IMR-90 (cell line): ENCODE measurements around the gene PCSK2.

ENCODE experiments used
- BHLHE40 ChIP-seq: fragments of 150-350 bp; IDR thresholded peaks from 2 replicates; pipeline ENCODE4 v1.6.1; 2016; ENCODE audit warnings: mild to moderate bottlenecking, low read depth, low read length
- CEBPB ChIP-seq: IDR thresholded peaks from 2 replicates; pipeline ENCODE4 v1.6.1; 2012; ENCODE audit warnings: low read depth, low read length, improper control_type of control experiment
- ELK1 ChIP-seq: fragments of 150-350 bp; IDR thresholded peaks from 2 replicates; pipeline ENCODE4 v1.6.1; 2016; ENCODE audit warnings: low read depth, mild to moderate bottlenecking, low read length, moderate library complexity, borderline replicate concordance
- FOS ChIP-seq: fragments of 150-350 bp; IDR thresholded peaks from 2 replicates; pipeline ENCODE4 v1.6.1; 2016; ENCODE audit warnings: low read depth, low read length
- MAFK ChIP-seq: IDR thresholded peaks from 2 replicates; pipeline ENCODE4 v1.6.1; 2012; ENCODE audit warnings: low read depth, low read length, improper control_type of control experiment
- MAZ ChIP-seq: IDR thresholded peaks from 2 replicates; pipeline ENCODE4 v1.6.1; 2012; ENCODE audit warnings: low read depth, mild to moderate bottlenecking, low read length, improper control_type of control experiment, moderate library complexity, borderline replicate concordance
- MXI1 ChIP-seq: IDR thresholded peaks from 2 replicates; pipeline ENCODE4 v1.6.1; 2012; ENCODE audit warnings: low read depth, mild to moderate bottlenecking, low read length, moderate library complexity, borderline replicate concordance
- POLR2A ChIP-seq: IDR thresholded peaks from 2 replicates; pipeline ENCODE4 v1.6.1; 2012; ENCODE audit warnings: mild to moderate bottlenecking, low read depth, low read length
- RAD21 ChIP-seq: IDR thresholded peaks from 2 replicates; pipeline ENCODE4 v1.6.1; 2012; ENCODE audit warnings: low read length, improper control_type of control experiment
- RCOR1 ChIP-seq: IDR thresholded peaks from 2 replicates; pipeline ENCODE4 v1.6.1; 2012; ENCODE audit warnings: mild to moderate bottlenecking, low read length, improper control_type of control experiment; ENCODE audit not compliant: insufficient replicate concordance
- RFX5 ChIP-seq: IDR thresholded peaks from 2 replicates; pipeline ENCODE4 v1.8.0; 2012; ENCODE audit warnings: low read depth, mild to moderate bottlenecking, low read length, moderate library complexity
- SMC3 ChIP-seq: fragments of 150-350 bp; IDR thresholded peaks from 2 replicates; pipeline ENCODE4 v1.6.1; 2016; ENCODE audit warnings: low read depth, mild to moderate bottlenecking, antibody characterized with exemption, low read length, moderate library complexity
- USF2 ChIP-seq: fragments of 150-350 bp; IDR thresholded peaks from 2 replicates; pipeline ENCODE4 v1.6.1; 2017; ENCODE audit warnings: mild to moderate bottlenecking, antibody characterized with exemption, low read length, low read depth
- TF ChIP-seq, protein P1 (sequence below): conservative IDR thresholded peaks from 2 replicates; pipeline ENCODE4 v1.5.1; 2012; ENCODE audit warnings: mild to moderate bottlenecking, low read depth, low read length, improper control_type of control experiment

GRCh38 chr20:17407550-17407949 lies 180.7 kb downstream of the PCSK2 start:
- TF ChIP-seq POLR2A (no peak), USF2 (no peak), CEBPB (no peak), RFX5 (no peak), SMC3 (no peak), RCOR1 (no peak), RAD21 (no peak), BHLHE40 (no peak), ELK1 (no peak), MAFK (no peak), MXI1 (no peak), FOS (no peak), MAZ (no peak)
- TF ChIP-seq, protein P1, sequence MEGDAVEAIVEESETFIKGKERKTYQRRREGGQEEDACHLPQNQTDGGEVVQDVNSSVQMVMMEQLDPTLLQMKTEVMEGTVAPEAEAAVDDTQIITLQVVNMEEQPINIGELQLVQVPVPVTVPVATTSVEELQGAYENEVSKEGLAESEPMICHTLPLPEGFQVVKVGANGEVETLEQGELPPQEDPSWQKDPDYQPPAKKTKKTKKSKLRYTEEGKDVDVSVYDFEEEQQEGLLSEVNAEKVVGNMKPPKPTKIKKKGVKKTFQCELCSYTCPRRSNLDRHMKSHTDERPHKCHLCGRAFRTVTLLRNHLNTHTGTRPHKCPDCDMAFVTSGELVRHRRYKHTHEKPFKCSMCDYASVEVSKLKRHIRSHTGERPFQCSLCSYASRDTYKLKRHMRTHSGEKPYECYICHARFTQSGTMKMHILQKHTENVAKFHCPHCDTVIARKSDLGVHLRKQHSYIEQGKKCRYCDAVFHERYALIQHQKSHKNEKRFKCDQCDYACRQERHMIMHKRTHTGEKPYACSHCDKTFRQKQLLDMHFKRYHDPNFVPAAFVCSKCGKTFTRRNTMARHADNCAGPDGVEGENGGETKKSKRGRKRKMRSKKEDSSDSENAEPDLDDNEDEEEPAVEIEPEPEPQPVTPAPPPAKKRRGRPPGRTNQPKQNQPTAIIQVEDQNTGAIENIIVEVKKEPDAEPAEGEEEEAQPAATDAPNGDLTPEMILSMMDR: no peak
